ENCODE measurements around the gene ZNF76.

Gene ZNF76

DNA sequence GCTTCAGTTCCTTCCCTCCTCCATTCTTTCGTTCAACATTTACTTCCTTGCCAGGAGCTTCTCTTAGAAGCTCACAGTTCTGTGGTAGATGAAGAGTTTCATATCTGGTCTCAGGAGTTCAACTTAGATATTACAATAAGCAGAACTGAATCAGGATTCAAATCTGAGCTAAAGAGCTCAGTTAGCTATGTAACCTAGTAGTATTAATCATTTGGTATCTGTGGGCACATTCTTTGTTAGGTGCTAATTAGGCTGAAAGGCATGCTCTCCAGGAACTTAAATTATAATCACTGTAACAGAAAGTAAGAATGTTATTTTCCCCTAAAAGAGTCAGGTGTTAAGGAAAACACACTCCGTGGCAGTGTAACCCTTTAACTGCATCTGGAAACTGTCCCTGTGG lies 8.4 kb downstream of the ZNF76 start:
- DNase-seq (ENCODE audit: low spot score) = no peak
- Histone ChIP-seq H3K4me3 (ENCODE audit: severe bottlenecking) (no peak overlapping the region), H3K36me3 (ENCODE audit: low read depth) (no peaks in the 10 kb centered on the region), H3K27me3 (ENCODE audit: insufficient read depth, poor library complexity, severe bottlenecking) (no peaks in the 10 kb centered on the region), H3K27ac (ENCODE audit: poor library complexity, severe bottlenecking) (no peak overlapping the region), H3K4me1 (ENCODE audit: insufficient read depth, poor library complexity, severe bottlenecking) (no peaks in the 10 kb centered on the region), H3K9me3 (ENCODE audit: severe bottlenecking) (no peaks in the 10 kb centered on the region)
- ATAC-seq (ENCODE audit: low read depth) = no peak
- no peak for TF ChIP-seq CTCF (IDR thresholded peaks at IDR 0.05; ENCODE audit: poor library complexity, severe bottlenecking)

GRCh38 chr6:35272005-35272404 lies 12.5 kb downstream of the ZNF76 start:
- no peak for TF ChIP-seq CTCF (IDR thresholded peaks at IDR 0.05; ENCODE audit: poor library complexity, severe bottlenecking)
- Histone ChIP-seq H3K9me3 (ENCODE audit: severe bottlenecking) (no peaks in the 10 kb centered on the region), H3K4me3 (ENCODE audit: severe bottlenecking) (no peak overlapping the region), H3K27ac (ENCODE audit: poor library complexity, severe bottlenecking) (no peak overlapping the region), H3K4me1 (ENCODE audit: insufficient read depth, poor library complexity, severe bottlenecking) (no peaks in the 10 kb centered on the region), H3K27me3 (ENCODE audit: insufficient read depth, poor library complexity, severe bottlenecking) (no peaks in the 10 kb centered on the region), H3K36me3 (ENCODE audit: low read depth) (no peaks in the 10 kb centered on the region)
- ATAC-seq (ENCODE audit: low read depth) (no peak), DNase-seq (ENCODE audit: low spot score) (no peak)

GRCh38 chr6:35273822-35274559 lies 14.5 kb downstream of the ZNF76 start:
- ATAC-seq (ENCODE audit: low read depth) (no peak), DNase-seq (ENCODE audit: low spot score) (no peak)
- Histone ChIP-seq H3K4me3 (ENCODE audit: severe bottlenecking) (no peak overlapping the region), H3K27ac (ENCODE audit: poor library complexity, severe bottlenecking) (no peak overlapping the region), H3K9me3 (ENCODE audit: severe bottlenecking) (no peaks in the 10 kb centered on the region), H3K27me3 (ENCODE audit: insufficient read depth, poor library complexity, severe bottlenecking) (no peaks in the 10 kb centered on the region), H3K36me3 (ENCODE audit: low read depth) (no peaks in the 10 kb centered on the region), H3K4me1 (ENCODE audit: insufficient read depth, poor library complexity, severe bottlenecking) (no peaks in the 10 kb centered on the region)
- TF ChIP-seq CTCF (IDR thresholded peaks at IDR 0.05; ENCODE audit: poor library complexity, severe bottlenecking) = no peak

- H3K4me3 ChIP-seq (ENCODE audit: severe bottlenecking) = no peak overlapping the region
- no peak overlapping the region for H3K27ac ChIP-seq (ENCODE audit: poor library complexity, severe bottlenecking)
- no peaks in the 10 kb centered on the region for H3K36me3 ChIP-seq (ENCODE audit: low read depth)
- no peaks in the 10 kb centered on the region for H3K27me3 ChIP-seq (ENCODE audit: insufficient read depth, poor library complexity, severe bottlenecking)
- DNase-seq (ENCODE audit: low spot score) = no peak
- H3K9me3 ChIP-seq (ENCODE audit: severe bottlenecking) = no peaks in the 10 kb centered on the region
- no peaks in the 10 kb centered on the region for H3K4me1 ChIP-seq (ENCODE audit: insufficient read depth, poor library complexity, severe bottlenecking)
- TF ChIP-seq CTCF (IDR thresholded peaks at IDR 0.05; ENCODE audit: poor library complexity, severe bottlenecking) = no peak
- ATAC-seq (ENCODE audit: low read depth) = no peak
Observed at GRCh38 chr6:35275744-35276260, 16.3 kb downstream of the ZNF76 start.

DNA sequence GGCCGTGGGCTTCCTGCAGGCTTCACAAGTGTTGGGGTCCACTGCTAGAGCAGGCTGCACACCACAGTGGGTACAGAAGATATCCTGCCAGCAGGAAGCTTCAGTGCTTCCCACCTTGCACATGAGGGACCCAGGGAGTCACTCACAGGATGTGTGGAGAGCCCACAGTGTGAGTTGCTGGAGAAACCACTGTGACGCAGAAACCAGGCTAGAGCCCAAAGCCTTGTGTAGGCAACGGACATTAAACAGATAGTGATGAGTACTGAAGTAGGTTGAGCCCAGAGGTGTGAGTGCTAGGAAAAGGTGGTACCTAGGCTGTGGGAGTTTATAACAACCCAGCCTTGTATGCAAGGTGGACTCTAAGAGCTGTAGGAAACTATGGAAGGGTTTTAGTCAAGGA lies 19.2 kb downstream of the ZNF76 start:
- Histone ChIP-seq H3K27ac (ENCODE audit: poor library complexity, severe bottlenecking) (no peak overlapping the region), H3K36me3 (ENCODE audit: low read depth) (0 out of 2 replicates have a peak, but pooled peaks cover 3% of the 10 kb centered on the region), H3K27me3 (ENCODE audit: insufficient read depth, poor library complexity, severe bottlenecking) (no peaks in the 10 kb centered on the region), H3K9me3 (ENCODE audit: severe bottlenecking) (no peaks in the 10 kb centered on the region), H3K4me3 (ENCODE audit: severe bottlenecking) (no peak overlapping the region), H3K4me1 (ENCODE audit: insufficient read depth, poor library complexity, severe bottlenecking) (no peaks in the 10 kb centered on the region)
- no peak for TF ChIP-seq CTCF (IDR thresholded peaks at IDR 0.05; ENCODE audit: poor library complexity, severe bottlenecking)
- no peak for DNase-seq (ENCODE audit: low spot score)
- no peak for ATAC-seq (ENCODE audit: low read depth)
